Middle frontal gyrus (tissue), 1 donor: Measurements from ENCODE around the gene RFT1.
"Not testable (repeated sequence)": the region's sequence is repeated elsewhere in the genome, so short reads cannot be mapped to it uniquely, and the experiment has no call there.

ENCODE experiments used
- DNase-seq: peaks from one replicate; pipeline ENCODE4 v3.0.0-alpha.2; 2015; ENCODE audit warnings: low spot score; ENCODE audit errors: extremely low spot score

RFT1 gene

DNA sequence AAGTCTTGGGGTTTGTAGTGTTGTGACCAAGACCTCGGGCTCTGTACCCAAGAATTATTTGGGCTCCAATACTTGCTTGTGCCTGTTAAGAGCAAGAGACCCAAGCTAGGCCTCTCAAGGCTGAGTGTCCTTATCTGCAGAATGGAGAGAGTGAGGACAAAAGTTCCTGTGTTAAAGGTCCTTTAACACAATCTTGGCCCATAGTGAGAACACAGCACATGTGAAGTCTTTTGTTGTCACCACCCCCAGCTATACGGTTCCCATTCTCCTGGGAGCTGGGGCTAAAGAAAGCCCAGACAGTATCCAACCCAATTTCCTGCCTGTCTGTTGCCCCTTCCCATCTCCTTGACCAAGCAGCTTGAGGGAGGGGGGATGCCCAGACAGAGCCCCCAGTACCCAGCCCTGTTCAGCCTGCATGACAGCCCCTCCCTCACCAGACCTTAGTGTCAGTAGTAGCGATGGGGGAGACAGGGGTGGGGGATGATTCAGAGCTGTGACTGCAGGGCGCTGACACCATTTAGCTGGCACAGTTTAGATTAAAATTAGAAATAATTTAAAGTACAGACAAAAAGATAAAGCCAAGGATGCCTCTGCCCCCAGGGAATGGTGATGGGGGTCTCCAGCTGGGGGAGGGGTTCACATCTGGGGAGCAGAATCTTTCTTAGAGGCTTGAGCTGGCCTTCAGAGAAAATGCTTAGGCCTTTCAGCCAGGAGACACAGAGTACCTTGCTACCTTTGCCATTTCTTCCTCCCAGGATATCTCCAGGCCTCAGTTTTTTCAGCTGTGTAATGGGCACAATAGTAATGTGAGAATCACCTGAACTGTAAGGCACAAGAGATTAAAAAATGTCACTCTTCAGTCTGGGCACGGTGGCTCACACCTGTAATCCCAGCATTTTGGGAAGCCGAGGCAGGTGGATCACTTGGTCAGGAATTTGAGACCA is 33.5 kb upstream of the RFT1 start:
- no peak for DNase-seq

DNA sequence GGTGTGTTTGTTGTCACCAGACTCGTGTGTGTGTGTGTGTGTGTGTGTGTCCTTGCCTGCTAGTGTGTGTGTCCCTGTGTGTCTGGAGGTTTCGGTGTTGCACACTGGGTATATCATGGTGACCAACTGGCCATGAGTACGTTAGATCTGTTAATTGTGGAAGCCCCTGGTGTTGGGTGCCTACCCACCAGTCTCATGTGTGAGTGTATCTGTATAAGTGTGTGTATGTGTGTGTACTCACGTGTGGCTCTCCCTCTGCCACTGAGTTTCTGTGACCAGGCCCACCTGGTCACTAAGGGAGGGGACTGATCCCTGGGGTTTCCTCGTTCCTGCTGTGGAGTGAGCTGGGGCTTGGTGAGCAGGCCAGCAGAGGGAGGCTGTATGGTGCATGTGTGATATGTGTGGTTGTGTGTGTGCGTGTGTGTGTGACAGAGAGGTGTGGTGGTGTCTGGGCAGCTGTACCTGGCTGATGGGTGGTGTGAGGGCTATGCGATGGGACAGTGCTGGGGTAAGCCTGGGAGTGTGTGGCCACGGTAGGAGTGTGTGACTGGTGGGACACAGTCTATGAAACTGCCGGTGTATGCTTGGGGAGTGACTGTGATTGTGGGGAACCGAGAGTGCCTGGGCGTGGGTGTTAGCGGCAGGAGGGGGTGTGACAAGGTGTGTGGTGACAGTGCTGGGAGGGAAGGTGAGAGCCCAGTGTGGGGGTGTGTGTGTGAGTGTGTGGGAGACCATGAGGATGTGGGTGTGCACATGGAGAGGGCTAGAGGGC is 32.6 kb upstream of the RFT1 start:
- DNase-seq, result no peak

DNA sequence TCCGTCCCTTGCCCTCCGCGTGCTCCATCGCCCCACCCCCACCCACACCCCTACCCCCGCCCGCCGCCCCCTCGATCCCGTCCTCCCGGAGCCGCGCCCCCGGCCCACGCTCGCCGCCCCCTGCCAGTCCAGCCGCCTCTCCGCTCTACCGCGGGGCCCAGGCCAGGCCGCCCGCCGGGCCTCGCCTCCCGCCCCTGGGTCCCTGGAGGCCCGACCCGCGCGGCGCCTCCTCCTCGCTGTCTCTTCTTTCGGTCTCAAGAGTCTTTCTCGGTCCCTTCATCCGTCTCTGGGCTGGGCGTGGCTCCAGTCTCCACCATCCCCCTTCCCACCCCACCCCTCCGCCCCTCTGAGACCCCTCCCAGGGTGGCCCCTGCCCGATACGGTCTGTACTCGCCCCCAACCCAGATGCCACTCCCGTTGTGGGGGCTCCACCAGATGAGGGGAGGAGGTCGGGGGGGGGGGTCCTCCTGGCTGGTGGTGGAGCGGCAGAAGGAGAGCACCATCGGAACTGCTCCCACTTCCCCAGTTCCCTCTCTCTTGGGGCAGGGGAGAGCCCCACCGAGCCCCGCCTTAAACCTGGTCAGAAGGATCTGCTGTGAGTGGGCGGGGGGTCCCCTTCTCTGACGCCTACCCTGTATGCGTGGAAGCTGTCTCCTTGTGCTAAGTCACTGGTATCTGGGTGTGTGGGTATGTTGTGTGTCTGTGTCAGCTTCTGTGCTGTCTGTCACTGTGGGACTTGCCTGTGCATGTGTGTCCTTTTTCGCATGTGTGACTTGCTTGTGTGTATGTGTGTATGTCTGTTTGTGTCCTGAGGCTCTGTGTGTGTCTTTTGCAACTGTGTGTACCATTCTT is 31.8 kb upstream of the RFT1 start:
- DNase-seq, result no peak

DNA sequence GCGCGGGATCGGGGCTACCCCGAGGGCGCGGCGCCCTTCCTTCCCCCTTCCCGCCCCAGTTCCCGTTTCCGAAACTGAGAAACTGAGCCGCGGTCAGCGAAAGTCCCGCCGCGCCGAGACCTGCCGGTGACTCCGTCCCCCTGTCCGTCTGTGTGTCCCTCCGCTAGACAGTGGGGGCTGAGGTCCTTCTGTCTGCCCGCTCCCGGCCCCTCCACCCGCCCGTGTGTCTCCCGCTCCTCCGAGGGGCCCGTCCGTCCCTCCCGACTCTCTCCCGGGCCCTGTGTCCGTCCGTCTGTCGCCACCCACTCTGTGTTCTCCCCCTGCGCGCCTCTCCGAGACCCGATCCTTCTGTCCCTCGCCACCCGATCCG is 31.2 kb upstream of the RFT1 start:
- DNase-seq, result no peak

DNA sequence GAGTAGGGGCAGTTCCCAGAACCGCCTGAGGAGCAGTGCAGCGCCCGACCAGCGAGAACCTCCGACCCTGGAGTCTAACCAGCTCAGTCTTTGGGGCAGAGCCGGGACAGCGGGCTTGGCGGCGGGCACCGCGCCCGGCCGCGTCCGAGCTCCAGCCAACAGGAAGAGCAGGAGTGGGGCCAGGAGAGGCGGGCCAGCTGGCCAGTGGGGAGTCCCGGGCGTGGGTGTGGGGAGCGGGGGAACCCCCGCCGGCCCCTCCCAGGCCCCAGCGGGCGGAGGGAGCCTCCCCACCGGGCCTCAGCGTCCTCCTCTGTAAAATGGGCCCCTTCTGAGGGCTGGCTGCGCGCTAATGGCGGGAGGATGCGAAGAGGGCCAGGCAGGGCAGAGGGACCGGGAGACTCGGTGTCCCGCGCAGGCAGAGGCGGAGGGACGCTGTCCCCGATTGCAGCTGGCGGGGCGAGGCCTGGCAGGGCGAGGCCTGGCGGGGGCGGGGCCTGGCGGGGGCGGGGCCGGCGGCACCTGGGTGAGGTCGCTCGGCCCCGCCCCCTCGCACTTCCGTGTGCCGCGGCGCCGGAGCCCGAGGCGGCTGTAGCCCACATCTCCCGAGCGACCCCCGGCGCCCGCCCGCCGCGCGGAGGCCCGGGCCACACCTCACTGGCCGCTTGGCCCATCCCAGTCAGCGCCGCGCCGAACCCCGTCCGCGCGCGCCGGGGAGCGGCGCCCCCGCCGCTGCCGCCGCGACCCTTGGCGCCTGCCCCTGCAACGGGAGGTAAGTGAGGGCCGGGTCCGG is 30.6 kb upstream of the RFT1 start, which contains the start of gene PRKCD:
Gene PRKCD, plus strand, starts transcription at position 550 of the 790 bp plus-strand sequence. CDS start 17,214 bp downstream, outside the sequence.
- peak; percentile 55 for DNase-seq

DNA sequence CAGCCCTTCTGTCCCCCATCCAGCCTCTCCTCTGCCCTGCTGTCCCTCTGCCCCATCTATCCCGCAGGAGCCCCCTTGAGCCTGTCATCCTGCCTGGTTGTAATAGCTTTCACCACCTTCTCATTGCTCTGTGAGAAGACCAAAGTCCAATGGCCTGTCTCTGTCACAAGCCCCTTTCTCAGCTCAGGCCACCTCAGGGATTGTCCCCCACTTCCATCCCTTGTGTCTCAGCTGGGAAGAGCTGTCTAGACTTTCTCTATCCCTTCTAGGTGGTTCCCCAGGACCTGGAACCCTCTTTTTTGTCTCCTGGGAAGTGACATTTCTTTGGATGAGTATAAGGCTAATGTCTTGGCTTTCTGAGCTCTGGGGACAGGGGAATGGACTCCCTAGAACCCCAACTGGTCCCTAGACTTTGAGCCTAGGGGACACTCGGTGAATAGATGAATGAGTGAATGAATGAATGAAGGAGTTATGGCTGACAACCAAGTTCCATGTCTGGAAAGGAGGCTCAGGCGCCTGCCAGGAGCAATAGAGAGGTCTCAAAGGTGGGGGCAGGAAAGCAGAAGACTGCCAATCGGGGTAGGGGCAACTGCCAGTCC is 29.9 kb upstream of the RFT1 start:
- no peak for DNase-seq

DNA sequence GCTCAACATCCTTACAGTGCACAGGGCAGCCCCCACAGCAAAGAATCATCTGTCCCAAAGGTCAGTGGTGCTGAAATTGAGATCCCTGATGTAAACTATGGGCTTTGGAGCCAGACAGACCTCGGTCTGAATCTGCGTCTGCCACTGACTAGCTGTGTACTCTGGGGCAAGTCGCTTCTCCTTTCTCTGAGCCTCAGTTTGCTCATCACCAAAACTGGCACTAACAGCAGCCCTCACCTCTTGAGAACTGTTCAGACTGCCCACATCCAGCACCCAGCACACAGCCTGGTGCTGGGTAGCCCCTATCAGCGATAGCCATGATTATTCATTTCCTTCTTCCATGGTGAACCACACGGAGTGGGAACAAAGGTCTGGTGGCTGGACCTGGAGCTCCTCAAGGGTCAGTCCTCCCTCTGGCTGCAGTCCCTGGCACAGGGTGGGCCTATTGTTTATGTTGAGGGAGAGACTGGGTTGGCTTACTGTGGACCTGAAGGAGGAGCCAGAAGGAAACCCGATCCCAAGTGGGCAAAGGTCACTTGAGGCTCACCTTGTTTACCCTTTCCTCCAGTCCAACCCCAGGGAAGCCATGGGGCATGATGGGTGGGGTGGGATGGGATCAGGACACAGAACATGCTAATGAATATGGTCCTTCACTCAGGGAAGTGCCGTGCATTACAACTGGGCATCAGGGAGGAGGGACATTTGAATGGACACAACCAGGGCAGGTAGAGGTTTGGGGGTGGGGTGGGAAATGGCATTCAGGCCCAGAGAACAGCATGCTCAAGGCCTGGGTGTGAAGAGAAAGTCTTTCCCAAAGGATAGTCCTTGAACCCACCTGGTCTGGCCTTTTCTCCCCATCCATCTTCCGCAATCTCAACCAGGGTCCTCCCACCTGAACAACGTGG is 29.2 kb upstream of the RFT1 start:
- no peak for DNase-seq

DNA sequence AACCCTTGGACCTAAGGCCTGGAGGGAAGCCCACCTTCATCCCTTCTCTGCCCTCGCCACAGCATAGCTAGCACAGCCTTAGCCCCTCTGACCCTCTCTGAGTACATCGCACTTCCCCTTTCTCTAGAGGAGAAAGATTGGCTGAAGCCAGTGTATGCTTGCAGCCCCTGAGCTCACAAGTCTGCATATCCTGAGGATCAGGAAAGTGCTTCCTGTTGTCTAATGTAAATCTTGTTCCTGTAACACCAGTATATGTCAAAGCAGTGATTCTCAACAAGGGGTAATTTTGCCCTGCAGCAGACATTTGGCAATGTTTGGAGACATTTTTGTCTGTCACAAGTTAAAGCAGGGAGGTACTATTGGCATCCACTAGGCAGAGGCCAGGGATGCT is 28.5 kb upstream of the RFT1 start:
- no peak for DNase-seq

DNA sequence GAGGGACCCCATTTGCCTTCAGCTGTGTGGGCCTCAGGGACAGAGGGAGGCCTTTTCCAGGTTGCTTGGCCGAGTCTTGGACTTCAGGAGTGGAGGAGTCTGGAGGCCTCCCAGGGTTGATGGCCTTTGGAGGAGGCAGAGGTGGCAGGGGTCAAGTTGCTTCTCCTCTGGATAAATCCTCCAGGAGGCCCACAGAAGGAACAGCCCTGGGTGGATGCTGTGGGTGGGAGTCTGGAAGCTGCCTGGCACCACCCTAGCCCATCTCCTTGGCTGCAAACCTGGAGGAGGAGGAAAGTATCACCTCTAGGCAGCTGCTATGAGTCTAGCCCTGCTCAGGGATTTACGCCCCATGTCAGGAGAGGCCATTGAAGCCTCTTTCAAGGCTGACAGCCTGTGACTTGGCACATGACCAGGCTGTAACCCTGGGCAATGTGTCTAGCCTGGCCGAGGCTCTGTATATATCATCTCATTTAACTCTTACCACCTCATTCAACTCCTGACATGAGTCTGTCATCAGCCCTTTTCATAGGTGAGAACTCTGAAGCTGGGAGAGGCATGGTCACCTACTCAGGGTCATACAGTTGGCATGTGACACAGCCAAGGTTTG is 27.8 kb upstream of the RFT1 start:
- no peak for DNase-seq

DNA sequence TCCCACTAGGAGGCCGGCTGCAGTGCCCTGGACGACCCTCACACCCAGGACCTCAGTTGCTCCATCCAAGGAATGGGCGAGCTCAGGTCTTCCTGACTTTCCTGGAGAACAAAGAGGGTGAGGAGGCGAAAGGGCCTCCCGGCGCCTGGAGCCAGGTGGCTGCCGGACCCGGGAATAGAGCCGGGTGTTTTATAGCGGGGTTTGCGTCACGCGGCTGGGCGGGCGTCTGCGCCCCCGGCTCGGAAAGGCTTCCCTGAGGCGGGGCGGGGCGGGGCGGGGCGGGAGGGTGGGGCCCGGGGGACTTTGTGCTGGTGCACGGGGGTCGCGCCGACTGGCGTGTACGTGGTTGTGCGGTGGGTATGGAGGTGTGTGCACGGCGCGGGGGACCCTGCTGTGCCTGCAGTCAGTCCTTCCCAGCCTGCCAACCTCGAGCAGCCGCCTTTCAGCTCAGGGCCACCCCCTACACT is 26.2 kb upstream of the RFT1 start:
- no peak for DNase-seq

DNA sequence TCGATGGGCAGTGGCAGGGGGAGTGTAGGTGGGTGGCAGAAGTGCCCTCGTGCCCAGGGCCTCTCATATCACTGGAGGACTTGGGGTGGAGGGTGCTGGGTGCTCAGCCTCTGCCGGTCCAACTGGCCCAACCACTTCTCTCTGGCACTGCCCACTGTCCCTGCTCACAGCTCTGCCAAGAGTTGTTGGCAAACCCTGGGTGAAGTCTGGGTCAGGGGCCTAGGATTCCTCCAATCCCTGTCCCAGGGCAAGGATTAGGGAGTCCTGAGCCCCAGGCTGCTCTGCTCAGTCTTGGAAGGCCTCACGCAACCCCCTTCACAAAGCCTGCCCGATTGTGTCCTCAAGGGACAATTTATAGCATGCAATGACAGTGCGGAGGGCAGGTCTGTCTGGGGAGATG is 25.5 kb upstream of the RFT1 start:
- no peak for DNase-seq

DNA sequence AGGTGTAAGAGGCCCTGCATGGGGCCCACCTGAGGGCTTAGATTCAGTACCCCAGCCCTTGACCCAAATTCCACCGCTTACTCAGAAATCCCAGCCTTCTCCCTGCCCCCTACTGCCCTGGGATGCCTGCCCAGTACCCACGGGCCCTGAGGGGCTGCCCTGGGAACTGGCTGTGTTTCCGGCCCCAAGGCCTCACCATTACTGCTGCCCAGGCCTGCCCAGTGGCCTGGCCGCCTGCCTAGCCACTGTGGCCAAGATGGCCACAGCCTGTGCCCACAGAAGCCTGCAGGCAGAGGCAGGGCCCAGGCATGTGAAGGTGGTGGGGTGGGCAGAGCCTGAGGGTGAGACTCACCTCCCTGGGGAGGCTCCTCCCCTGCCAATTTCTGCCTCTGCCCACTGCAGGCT is 24.6 kb upstream of the RFT1 start:
- no peak for DNase-seq

DNA sequence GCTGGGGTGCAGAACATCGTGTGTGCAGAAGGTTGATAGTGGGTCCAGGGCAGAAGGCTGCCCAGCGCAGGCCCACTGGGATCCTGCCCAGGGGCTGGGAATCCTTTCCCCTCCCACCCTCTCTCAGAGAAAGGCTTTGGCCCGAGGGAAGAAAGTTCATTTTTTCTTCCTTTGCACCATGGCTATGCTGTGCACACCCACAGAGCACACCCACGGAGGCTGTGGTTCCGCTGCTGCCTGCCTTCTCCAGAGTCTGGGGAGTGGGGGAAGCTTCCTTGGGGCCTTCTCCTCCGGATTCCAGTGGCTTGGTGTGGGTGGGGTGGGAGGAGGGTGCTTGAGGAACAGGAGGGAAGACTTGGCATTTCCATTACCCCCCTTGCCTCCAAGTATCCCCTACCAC is 23.7 kb upstream of the RFT1 start:
- no peak for DNase-seq

DNA sequence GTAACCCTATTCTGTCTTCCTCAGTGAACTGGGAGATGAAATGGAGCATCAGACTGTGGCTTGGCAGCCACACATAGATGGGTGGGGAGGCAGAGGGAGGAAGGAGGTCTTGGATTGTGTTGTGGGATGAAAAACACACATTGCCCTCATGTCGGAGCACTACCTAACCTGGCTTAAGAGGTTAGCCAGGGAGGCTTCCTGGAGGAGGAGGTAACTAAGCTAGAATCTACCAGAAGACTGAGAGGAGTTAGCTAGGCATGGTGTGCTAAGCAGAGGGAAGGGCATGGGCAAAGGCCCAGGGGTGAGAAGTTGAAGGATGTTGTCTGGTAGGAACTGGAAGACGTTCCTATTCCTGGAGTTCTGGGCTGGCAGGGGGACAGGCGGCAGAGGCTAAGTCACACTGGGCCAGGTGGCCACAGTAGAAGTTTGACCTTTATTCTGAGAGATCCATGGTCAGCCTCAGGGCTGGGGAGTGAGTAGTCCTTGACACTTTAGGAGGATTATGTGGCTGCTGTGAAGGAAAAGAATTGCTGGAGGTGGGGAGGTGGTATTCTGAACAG is 23.1 kb upstream of the RFT1 start:
- DNase-seq, result no peak

DNA sequence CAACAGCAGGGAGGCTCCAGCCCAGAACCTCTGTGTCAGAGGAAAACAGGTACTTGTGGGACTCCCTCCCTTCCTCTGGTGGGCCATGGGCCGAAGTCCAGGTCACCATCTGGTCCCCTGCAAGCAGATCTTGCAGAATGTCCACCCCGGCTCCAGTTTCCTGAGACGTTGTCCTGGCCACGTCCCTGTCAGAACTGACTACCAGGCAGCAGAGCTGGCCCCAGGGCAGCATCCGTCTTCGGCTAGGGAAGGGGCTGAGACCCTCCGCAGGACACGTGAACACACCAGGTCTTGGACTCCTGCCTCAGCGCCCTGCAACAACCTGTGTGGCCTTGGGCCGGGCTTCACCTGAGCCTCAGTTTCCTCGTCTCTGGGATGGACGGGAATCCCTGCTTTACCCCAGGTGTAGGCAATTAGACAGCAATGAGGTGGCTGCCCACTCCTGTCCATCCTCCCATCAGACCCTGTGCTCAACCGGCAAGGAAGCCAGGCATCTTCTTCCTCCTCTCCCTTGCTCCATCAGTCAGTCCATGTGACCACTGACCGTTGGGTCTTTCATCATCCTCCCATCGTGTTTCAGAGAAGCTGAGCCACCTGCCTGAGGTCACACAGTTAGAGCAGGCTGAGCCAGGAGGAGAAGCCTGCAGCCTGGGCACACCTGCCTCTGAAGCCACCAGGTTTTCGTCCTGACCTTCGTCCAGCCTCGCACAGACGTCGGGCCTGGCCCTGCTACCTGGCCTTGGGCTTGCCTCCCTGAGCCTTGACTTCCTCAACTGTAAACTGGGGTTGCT is 21.8 kb upstream of the RFT1 start:
- no peak for DNase-seq

DNA sequence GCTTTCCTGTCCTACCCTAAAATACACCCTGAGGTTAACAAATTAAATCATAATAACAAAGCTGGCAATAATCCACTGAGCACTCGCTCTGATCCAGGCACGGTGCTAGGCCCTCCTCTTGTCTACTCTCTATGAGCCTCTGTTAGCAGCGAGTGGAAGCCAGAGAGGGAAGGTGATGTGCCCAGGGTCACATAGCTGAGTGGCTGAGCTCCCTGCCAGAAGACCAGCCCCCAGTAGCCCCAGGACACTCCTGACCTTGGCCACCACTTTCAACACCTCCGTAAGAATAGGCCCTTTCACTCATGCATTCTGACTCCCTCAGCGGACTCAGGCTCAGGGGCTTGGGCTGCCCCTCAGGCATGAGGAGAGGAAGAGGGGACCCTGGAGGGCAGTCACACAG is 21.2 kb upstream of the RFT1 start:
- no peak for DNase-seq

DNA sequence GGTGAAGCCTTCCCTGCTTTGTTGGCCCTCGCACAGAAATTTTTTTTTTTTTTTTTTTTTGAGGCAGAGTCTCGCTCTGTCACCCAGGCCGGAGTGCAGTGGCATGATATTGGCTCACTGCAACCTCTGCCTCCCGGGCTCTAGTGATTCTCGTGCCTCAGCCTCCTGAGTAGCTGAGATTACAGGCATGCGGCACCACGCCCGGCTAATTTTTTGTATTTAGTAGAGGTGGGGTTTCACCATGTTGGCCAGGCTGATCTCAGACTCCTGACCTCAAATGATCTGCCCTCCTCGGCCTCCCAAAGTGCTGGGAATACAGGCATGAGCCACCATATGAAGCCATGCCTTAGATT is 20.8 kb upstream of the RFT1 start:
- DNase-seq, result not testable (repeated sequence)
